Gastroesophageal sphincter (tissue), 4 donors: ENCODE data around the gene SLC18B1. TPM values are rescaled to one million over a fixed set of nuclear protein-coding genes. Genes with fewer than 3 reads are reported as not detected.

Source experiments
- ATAC-seq: fragments of 150-250 bp; one replicate; pipeline ENCODE4 v1.9.1; 2016; ENCODE audit warnings: mild to moderate bottlenecking, moderate library complexity
- H3K27ac ChIP-seq, 4 donors: fragments of 200-600 bp; sonication (generic) in 3 of 4; 1 replicate in 3 of 4; 2 replicates in 1 of 4; pipeline ENCODE4 v1.5.1; 2016 to 2019
- H3K27me3 ChIP-seq: fragments of 200-600 bp; sonication (generic); one replicate; pipeline ENCODE4 v1.5.1; 2019
- H3K36me3 ChIP-seq, 2 donors: fragments of 200-600 bp; sonication (generic); one replicate each; pipeline ENCODE4 v1.5.1; 2019; ENCODE audit warnings: control low read depth in 1 of 2
- H3K4me1 ChIP-seq, 3 donors: fragments of 200-600 bp; sonication (generic); 1 replicate in 2 of 3; 2 replicates in 1 of 3; pipeline ENCODE4 v1.5.1; 2016 to 2019; ENCODE audit warnings: control low read depth in 2 of 3
- H3K4me3 ChIP-seq, 2 donors: fragments of 200-600 bp; sonication (generic); one replicate each; pipeline ENCODE4 v1.5.1; 2019; ENCODE audit warnings: mild to moderate bottlenecking in 1 of 2, moderate library complexity in 1 of 2
- H3K9me3 ChIP-seq, 3 donors: fragments of 200-600 bp; sonication (generic); one replicate each; pipeline ENCODE4 v1.5.1; 2017 to 2019; ENCODE audit warnings: control low read depth in 2 of 3
- CTCF ChIP-seq, 4 experiments: fragments of 200-600 bp in 2 of 4; fragments of 450-650 bp in 2 of 4; sonication (generic) in 1 of 4; IDR thresholded peaks; one replicate each; pipeline ENCODE4 v1.5.1; 2017 to 2019; ENCODE audit warnings: antibody characterized with exemption in 4 of 4, mild to moderate bottlenecking in 2 of 4, moderate library complexity in 2 of 4
- EP300 ChIP-seq: sonication (generic); formaldehyde crosslinking; IDR thresholded peaks from one replicate; pipeline ENCODE4 v1.6.1; 2017; ENCODE audit warnings: antibody characterized with exemption, mild to moderate bottlenecking
- POLR2A ChIP-seq, 2 donors: fragments of 450-650 bp; IDR thresholded peaks; one replicate each; pipeline ENCODE4 v1.6.1; 2017; ENCODE audit warnings: antibody characterized with exemption in 2 of 2, mild to moderate bottlenecking in 2 of 2, moderate library complexity in 1 of 2
- POLR2AphosphoS5 ChIP-seq: sonication (generic); formaldehyde crosslinking; IDR thresholded peaks from one replicate; pipeline ENCODE4 v1.6.1; 2017; ENCODE audit warnings: antibody characterized with exemption
- WGBS, 2 donors: methylation state at CpG; one replicate each; pipeline ENCODE4 v1.1.5; 2018; ENCODE audit warnings: low coverage in 1 of 2; 5-methylcytosine and 5-hydroxymethylcytosine counted together
- total RNA-seq, 4 donors: library from RNA; depleted of rRNA; stranded (reverse); fragments of >200 nt; gene quantifications; one replicate each; pipeline ENCODE4 v1.1.0, GENCODE V29; 2016

The SLC18B1 gene
- total RNA-seq, 4 donors from 2014 or later, result 7.1 to 12.9 (median 8.9) TPM

- 19 to 29% methylated on average over 3 of the region's 3 CpGs for WGBS, 2 donors
- Histone ChIP-seq H3K27ac (peak overlapping the region in 1 of 4 donors; percentile 28), H3K27me3 (no peaks in the 10 kb centered on the region), H3K36me3 (no peaks in the 10 kb centered on the region), H3K4me1 (peaks cover 0 to 20% (median 0%) of the 10 kb centered on the region in 3 donors), H3K9me3 (no peaks in the 10 kb centered on the region), H3K4me3 (no peak overlapping the region)
- ATAC-seq, result no peak
- TF ChIP-seq POLR2AphosphoS5 (peak; percentile 98), EP300 (no peak), CTCF (IDR thresholded peaks at IDR 0.05) (no peak), POLR2A (IDR thresholded peaks at IDR 0.05) (no peak)
Observed at GRCh38 chr6:132730560-132730959, 67.9 kb downstream of the SLC18B1 start.

GRCh38 chr6:132728616-132729015 lies 69.8 kb downstream of the SLC18B1 start:
- 84 to 93% methylated on average over 2 to 4 of the region's 4 CpGs for WGBS, 2 donors
- H3K36me3 ChIP-seq, result no peaks in the 10 kb centered on the region
- TF ChIP-seq POLR2A (IDR thresholded peaks at IDR 0.05) (no peak), POLR2AphosphoS5 (no peak), EP300 (no peak), CTCF (IDR thresholded peaks at IDR 0.05) (no peak)
- H3K27me3 ChIP-seq, result no peaks in the 10 kb centered on the region
- ATAC-seq, result no peak
- no peak overlapping the region for H3K27ac ChIP-seq
- H3K4me1 ChIP-seq, result peaks cover 0 to 11% (median 0%) of the 10 kb centered on the region in 3 donors
- no peak overlapping the region for H3K4me3 ChIP-seq
- H3K9me3 ChIP-seq, result no peaks in the 10 kb centered on the region

GRCh38 chr6:132726608-132726975 lies 71.8 kb downstream of the SLC18B1 start:
- Histone ChIP-seq H3K36me3 (no peaks in the 10 kb centered on the region), H3K4me1 (peaks cover 0 to 11% (median 0%) of the 10 kb centered on the region in 3 donors), H3K9me3 (no peaks in the 10 kb centered on the region), H3K4me3 (no peak overlapping the region), H3K27ac (no peak overlapping the region), H3K27me3 (no peaks in the 10 kb centered on the region)
- ATAC-seq, result no peak
- WGBS, 2 donors, result 80 to 98% methylated on average over 1 to 4 of the region's 4 CpGs
- no peak for TF ChIP-seq POLR2AphosphoS5
- TF ChIP-seq EP300, result no peak
- no peak for TF ChIP-seq CTCF (IDR thresholded peaks at IDR 0.05)
- TF ChIP-seq POLR2A (IDR thresholded peaks at IDR 0.05), result no peak

- ATAC-seq, result no peak
- H3K36me3 ChIP-seq, result no peaks in the 10 kb centered on the region
- H3K9me3 ChIP-seq, result no peaks in the 10 kb centered on the region
- H3K4me3 ChIP-seq, result no peak overlapping the region
- no peak overlapping the region for H3K27ac ChIP-seq
- peaks cover 0 to 11% (median 0%) of the 10 kb centered on the region in 3 donors for H3K4me1 ChIP-seq
- TF ChIP-seq CTCF (IDR thresholded peaks at IDR 0.05), result no peak
- TF ChIP-seq POLR2A (IDR thresholded peaks at IDR 0.05), result no peak
- TF ChIP-seq POLR2AphosphoS5, result no peak
- no peak for TF ChIP-seq EP300
- 64 to 72% methylated on average over 6 of the region's 6 CpGs for WGBS, 2 donors
- H3K27me3 ChIP-seq, result no peaks in the 10 kb centered on the region
Observed at GRCh38 chr6:132725947-132726607, 72.4 kb downstream of the SLC18B1 start.

GRCh38 chr6:132725471-132725870 lies 73.0 kb downstream of the SLC18B1 start:
- no peak overlapping the region for H3K27ac ChIP-seq
- H3K4me3 ChIP-seq, result no peak overlapping the region
- ATAC-seq, result no peak
- no peak for TF ChIP-seq POLR2AphosphoS5
- no peak for TF ChIP-seq POLR2A (IDR thresholded peaks at IDR 0.05)
- no peak for TF ChIP-seq EP300
- no peak for TF ChIP-seq CTCF (IDR thresholded peaks at IDR 0.05)
- WGBS, 2 donors, result 78 to 79% methylated on average over 6 of the region's 6 CpGs
- no peaks in the 10 kb centered on the region for H3K9me3 ChIP-seq
- no peaks in the 10 kb centered on the region for H3K36me3 ChIP-seq
- H3K27me3 ChIP-seq, result no peaks in the 10 kb centered on the region
- peaks cover 0 to 10% (median 0%) of the 10 kb centered on the region in 3 donors for H3K4me1 ChIP-seq
